LNCaP clone FGC (cell line): ENCODE data around the gene P2RX1.

Source experiments
- DNase-seq: peaks from one replicate; pipeline ENCODE4 v3.0.0-alpha.2; 2011; ENCODE audit warnings: low read depth
- H3K4me3 ChIP-seq: 2 replicates; pipeline ENCODE4 v1.5.1; 2011; ENCODE audit warnings: mild to moderate bottlenecking, low read depth, low read length, control low read depth
- TF ChIP-seq, protein P1 (sequence below): IDR thresholded peaks from 2 replicates; pipeline ENCODE4 v1.5.1; 2012; ENCODE audit warnings: mild to moderate bottlenecking; ENCODE audit not compliant: control insufficient read depth, insufficient read depth; ENCODE audit errors: extremely low read depth

Gene P2RX1

GRCh38 chr17:3962217-3962964, 46.1 kb upstream of the P2RX1 start:
- no peak overlapping the region for H3K4me3 ChIP-seq
- TF ChIP-seq, protein P1, sequence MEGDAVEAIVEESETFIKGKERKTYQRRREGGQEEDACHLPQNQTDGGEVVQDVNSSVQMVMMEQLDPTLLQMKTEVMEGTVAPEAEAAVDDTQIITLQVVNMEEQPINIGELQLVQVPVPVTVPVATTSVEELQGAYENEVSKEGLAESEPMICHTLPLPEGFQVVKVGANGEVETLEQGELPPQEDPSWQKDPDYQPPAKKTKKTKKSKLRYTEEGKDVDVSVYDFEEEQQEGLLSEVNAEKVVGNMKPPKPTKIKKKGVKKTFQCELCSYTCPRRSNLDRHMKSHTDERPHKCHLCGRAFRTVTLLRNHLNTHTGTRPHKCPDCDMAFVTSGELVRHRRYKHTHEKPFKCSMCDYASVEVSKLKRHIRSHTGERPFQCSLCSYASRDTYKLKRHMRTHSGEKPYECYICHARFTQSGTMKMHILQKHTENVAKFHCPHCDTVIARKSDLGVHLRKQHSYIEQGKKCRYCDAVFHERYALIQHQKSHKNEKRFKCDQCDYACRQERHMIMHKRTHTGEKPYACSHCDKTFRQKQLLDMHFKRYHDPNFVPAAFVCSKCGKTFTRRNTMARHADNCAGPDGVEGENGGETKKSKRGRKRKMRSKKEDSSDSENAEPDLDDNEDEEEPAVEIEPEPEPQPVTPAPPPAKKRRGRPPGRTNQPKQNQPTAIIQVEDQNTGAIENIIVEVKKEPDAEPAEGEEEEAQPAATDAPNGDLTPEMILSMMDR: no peak

DNA sequence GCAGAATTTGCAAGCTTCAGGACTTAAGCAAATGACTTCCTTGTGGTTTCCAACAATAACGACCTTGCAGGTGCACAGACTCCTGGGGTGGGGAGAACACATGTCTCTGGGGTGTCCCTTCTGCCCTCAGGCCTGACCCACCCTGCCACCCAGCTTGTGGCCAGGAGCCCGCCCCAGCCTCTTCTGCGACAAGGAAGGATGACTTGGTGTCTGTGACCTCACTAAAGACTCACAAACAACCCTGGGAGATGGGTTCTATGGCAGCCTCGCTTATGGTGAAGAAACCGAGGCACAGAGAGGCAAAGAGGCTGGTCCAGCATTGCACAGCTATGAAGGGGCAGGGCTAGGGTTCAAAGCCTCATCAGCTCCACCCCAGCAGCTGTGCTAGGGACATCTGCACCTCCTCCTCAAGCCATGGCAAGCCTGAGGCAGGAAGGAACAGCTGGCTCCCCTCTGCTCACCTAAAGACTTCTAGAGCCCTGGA, 45.3 kb upstream of the P2RX1 start:
- TF ChIP-seq, protein P1: no peak
- H3K4me3 ChIP-seq: no peak overlapping the region
- DNase-seq: no peak

More at GRCh38 chr17:3962217-3962964, 46.1 kb upstream of the P2RX1 start:
- DNase-seq: no peak

GRCh38 chr17:3960764-3961163, 44.5 kb upstream of the P2RX1 start:
- no peak overlapping the region for H3K4me3 ChIP-seq
- DNase-seq: no peak
- TF ChIP-seq, protein P1: no peak

GRCh38 chr17:3959921-3960601, 43.8 kb upstream of the P2RX1 start:
- DNase-seq: no peak
- H3K4me3 ChIP-seq: no peak overlapping the region
- TF ChIP-seq, protein P1: no peak

GRCh38 chr17:3959295-3959899, 43.1 kb upstream of the P2RX1 start:
- TF ChIP-seq, protein P1: no peak
- no peak for DNase-seq
- no peak overlapping the region for H3K4me3 ChIP-seq

DNA sequence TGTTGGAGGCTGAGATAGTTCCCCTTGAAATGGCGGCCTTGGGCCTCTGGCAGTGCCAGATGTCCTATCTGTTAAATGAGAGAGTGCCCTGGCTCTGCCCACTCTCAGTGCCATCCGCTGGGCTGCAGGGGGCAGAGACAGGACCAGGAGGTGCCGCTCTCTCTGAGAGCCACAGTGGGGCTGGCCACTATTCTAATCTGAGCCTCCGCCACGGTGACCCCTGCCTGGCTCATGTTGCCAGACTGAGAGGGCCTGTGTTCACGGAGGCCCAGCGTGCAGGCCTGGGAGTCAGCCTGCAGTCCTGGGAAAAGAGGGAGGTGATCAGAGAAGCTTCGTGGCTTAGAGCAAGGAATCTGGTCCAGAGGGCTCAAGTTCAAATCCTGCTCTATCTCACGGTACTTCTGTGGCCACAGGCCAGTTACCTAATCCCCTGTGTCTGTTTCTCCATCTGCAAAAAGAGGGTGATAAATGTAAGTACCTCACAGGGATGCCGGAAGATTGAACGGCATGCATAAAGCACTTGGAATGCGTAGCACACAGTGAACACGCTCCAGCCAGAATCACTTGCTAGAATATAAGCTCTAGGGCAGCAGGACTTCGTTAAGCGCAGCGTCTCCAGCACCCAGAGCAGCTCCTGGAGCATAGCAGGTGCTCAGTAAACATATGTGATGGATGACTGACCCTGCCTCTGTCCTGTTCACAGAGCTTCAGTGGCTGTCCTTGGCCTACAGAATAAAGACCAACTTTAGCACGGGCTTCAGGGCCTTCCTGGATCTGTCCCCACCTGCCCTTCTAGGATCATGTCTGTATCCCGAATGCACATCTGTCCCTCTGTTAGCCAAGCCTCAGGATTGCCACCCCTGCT, 41.7 kb upstream of the P2RX1 start:
- DNase-seq: no peak
- TF ChIP-seq, protein P1: no peak
- no peak overlapping the region for H3K4me3 ChIP-seq
